ENCODE measurements around the gene MCC.

The MCC gene

GRCh38 chr5:113373426-113373825, 114.8 kb downstream of the MCC start:
- DNase-seq (ENCODE audit: low read depth in 3 of 3, low spot score in 1 of 3) = no peak

GRCh38 chr5:113371721-113372196, 116.5 kb downstream of the MCC start:
- no peak for DNase-seq (ENCODE audit: low read depth in 3 of 3, low spot score in 1 of 3)

GRCh38 chr5:113367586-113367985, 120.7 kb downstream of the MCC start:
- no peak for DNase-seq (ENCODE audit: low read depth in 3 of 3, low spot score in 1 of 3)

GRCh38 chr5:113364466-113364865, 123.8 kb downstream of the MCC start:
- DNase-seq (ENCODE audit: low read depth in 3 of 3, low spot score in 1 of 3) = no peak

- DNase-seq (ENCODE audit: low read depth in 3 of 3, low spot score in 1 of 3) = no peak
These were observed 126.6 kb downstream of the MCC start for GRCh38 chr5:113361701-113362100.

- DNase-seq (ENCODE audit: low read depth in 3 of 3, low spot score in 1 of 3) = no peak
These were observed 128.8 kb downstream of the MCC start for GRCh38 chr5:113359419-113359818.

GRCh38 chr5:113358696-113359095, 129.6 kb downstream of the MCC start:
- no peak for DNase-seq (ENCODE audit: low read depth in 3 of 3, low spot score in 1 of 3)

- DNase-seq (ENCODE audit: low read depth in 3 of 3, low spot score in 1 of 3) = no peak
These were observed 130.4 kb downstream of the MCC start for GRCh38 chr5:113357696-113358476.

GRCh38 chr5:113356487-113356886, 131.8 kb downstream of the MCC start:
- no peak for DNase-seq (ENCODE audit: low read depth in 3 of 3, low spot score in 1 of 3)

- DNase-seq (ENCODE audit: low read depth in 3 of 3, low spot score in 1 of 3) = no peak
These were observed 134.2 kb downstream of the MCC start for GRCh38 chr5:113354055-113354454.

GRCh38 chr5:113347572-113347971, 140.7 kb downstream of the MCC start:
- DNase-seq (ENCODE audit: low read depth in 3 of 3, low spot score in 1 of 3) = no peak

- DNase-seq (ENCODE audit: low read depth in 3 of 3, low spot score in 1 of 3) = no peak
These were observed 143.0 kb downstream of the MCC start for GRCh38 chr5:113344973-113345940.

- no peak for DNase-seq (ENCODE audit: low read depth in 3 of 3, low spot score in 1 of 3)
These were observed 144.9 kb downstream of the MCC start for GRCh38 chr5:113343343-113343742.

GRCh38 chr5:113340537-113340936, 147.7 kb downstream of the MCC start:
- no peak for DNase-seq (ENCODE audit: low read depth in 3 of 3, low spot score in 1 of 3)

- DNase-seq (ENCODE audit: low read depth in 3 of 3, low spot score in 1 of 3) = no peak
These were observed 149.6 kb downstream of the MCC start for GRCh38 chr5:113338628-113339027.

GRCh38 chr5:113337515-113338415, 150.5 kb downstream of the MCC start:
- no peak for DNase-seq (ENCODE audit: low read depth in 3 of 3, low spot score in 1 of 3)

- DNase-seq (ENCODE audit: low read depth in 3 of 3, low spot score in 1 of 3) = no peak
These were observed 151.3 kb downstream of the MCC start for GRCh38 chr5:113336975-113337374.

GRCh38 chr5:113333411-113333810, 154.8 kb downstream of the MCC start:
- DNase-seq (ENCODE audit: low read depth in 3 of 3, low spot score in 1 of 3) = no peak

- DNase-seq (ENCODE audit: low read depth in 3 of 3, low spot score in 1 of 3) = no peak
These were observed 157.1 kb downstream of the MCC start for GRCh38 chr5:113331209-113331551.

GRCh38 chr5:113330533-113331208, 157.6 kb downstream of the MCC start:
- no peak for DNase-seq (ENCODE audit: low read depth in 3 of 3, low spot score in 1 of 3)

All from stimulated activated CD4-positive, alpha-beta T cell treated with anti-CD3 and anti-CD28 coated beads, TNF-alpha, amount 100 ng/mL, for 1 hour (primary cell).